HuH-7.5 (cell line): Measurements from ENCODE around the gene ARHGEF11.

Experiments
- DNase-seq: peaks from one replicate; pipeline ENCODE4 v3.0.0; 2011; ENCODE audit warnings: low spot score

The ARHGEF11 gene

GRCh38 chr1:156949127-156949526, 96.4 kb downstream of the ARHGEF11 start:
- no peak for DNase-seq

DNA sequence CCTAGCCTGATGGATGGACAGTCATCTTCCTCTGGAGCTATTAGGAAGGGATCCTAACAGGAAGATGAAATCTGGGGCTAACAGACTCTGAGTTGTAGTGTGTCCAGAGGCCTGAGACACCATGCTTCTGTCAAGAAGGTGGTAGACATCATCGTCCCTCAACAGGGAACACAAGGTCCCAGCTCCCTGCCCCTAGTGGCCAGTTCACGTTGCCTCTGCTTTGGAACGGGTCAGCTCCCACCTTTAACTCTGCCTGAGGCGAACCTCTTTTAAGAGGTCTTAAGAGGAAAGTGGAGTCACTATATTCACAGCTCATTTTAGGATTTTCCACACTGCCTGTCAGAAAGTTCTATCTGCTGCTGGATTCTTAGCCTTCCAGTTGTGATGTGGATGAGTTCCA, 96.8 kb downstream of the ARHGEF11 start:
- DNase-seq = no peak

DNA sequence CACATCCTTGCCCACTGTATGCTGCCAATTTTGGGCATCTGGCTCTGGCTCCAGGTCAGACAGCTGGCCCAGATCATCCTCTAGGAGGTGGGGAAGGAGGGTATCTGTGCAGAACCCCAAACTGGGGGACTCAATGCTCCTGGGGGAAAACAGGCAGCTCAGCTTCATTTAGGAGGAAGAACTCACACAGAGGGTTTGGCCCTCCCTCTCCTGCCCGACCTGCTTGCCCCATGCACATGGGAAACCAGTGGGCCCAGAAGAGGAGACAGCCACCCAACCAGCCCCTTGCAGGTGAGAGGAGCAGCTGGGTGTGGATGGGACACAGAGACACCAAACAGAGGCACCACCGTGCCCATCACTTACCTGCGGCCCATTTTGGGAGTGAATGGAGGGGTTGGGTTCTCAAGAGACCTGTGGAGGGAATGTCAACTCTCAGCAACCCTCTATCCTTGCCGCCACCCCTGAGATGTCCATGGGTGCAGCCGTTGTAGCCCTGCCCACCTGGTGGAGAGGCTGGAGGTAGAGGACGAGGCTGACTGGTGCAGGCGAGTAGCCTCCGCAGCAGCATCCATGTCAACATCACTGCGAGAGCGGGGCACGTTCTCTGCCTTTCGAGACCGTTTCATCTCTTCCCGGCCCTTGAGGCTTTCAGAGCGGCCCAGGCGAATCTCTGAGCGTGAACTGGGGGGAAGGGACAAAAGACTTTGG, 97.6 kb downstream of the ARHGEF11 start:
- DNase-seq = no peak

- no peak for DNase-seq
Measured at GRCh38 chr1:156947127-156947526, 98.4 kb downstream of the ARHGEF11 start.

GRCh38 chr1:156945881-156946661, 99.5 kb downstream of the ARHGEF11 start:
- DNase-seq = no peak

GRCh38 chr1:156944848-156945247, 100.7 kb downstream of the ARHGEF11 start:
- DNase-seq = no peak

GRCh38 chr1:156944268-156944667, 101.3 kb downstream of the ARHGEF11 start:
- no peak for DNase-seq

DNA sequence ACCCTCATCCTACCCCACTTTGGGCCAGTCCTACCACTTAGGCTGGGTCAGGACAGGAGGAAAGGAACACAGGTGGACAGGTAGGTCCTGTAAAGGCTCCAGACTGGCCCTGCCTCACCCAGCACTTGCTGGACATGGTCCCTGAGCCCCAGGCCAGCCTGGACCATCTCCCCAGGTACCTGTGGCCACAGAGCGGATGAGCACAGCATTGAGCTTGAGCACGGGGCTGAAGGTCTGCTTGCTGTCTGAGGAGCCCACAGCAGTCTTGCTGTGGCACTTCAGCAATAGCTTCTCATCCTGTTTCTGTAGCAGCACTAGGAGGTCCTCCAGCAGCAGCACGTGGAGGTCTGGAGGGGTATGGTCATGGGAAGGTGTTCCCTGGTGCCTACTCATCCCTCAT, 101.8 kb downstream of the ARHGEF11 start:
- DNase-seq = no peak

DNA sequence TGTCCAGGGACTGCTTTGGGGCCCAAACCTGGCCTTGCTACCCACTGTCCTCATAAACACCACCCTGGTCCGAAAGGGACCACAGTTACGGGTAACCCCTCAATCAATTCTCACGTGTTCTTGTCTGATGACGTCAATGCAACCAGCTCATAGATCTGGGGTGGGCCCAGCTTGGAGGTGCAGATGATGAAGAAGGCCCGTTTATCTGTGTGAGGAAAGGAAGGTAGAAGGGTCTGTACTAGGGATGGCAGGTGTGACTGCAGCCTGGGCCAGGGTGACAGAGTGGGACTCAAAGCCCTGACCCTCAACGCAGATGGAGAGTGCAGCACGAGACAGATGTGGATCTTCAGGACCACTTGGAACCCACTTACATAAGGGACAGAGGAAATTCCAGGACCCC, 103.0 kb downstream of the ARHGEF11 start:
- no peak for DNase-seq

DNA sequence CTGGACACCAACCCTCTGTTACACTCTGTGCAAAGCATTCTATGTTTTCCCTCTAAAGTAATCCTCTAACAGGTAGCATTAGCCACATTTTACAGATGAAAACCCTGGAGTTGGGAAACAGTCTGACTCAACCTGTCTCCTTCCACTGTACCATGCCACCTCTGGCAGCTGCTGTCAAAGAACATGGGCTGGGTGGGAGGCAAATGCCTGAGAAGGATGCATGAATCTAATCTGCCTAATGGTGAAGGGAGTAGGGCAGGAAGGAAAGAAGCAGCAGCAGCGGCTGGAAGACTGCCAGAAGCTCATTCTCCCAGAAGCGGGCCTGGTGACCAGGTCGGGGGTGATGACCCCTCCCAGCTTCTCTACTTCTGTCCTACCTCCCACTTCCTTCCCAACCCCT, 103.4 kb downstream of the ARHGEF11 start:
- no peak for DNase-seq

- DNase-seq = no peak
Measured at GRCh38 chr1:156941675-156942074, 103.9 kb downstream of the ARHGEF11 start.

GRCh38 chr1:156939786-156940334, 105.7 kb downstream of the ARHGEF11 start:
- no peak for DNase-seq

DNA sequence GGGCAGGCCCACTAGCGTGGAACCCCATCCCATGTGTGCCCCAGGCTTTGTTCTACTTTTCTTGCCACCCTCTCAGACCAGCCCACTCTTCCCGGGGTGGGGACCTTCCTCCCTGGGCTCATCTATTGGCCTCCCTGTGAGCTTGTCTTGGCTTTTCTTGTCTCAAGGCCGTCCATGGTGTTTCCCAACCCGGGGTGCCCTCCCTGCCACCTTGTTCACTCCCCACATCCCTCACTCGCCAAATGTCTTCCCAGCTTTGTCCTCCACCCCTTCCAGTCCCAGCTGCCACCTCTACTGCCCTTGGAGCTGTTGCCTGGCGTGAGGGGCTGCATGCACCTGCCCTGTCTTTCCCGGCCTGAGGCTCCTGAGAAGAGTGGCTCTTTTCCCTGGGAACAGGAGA, 106.7 kb downstream of the ARHGEF11 start:
- DNase-seq = no peak

- DNase-seq = no peak
Measured at GRCh38 chr1:156937883-156938282, 107.7 kb downstream of the ARHGEF11 start.

DNA sequence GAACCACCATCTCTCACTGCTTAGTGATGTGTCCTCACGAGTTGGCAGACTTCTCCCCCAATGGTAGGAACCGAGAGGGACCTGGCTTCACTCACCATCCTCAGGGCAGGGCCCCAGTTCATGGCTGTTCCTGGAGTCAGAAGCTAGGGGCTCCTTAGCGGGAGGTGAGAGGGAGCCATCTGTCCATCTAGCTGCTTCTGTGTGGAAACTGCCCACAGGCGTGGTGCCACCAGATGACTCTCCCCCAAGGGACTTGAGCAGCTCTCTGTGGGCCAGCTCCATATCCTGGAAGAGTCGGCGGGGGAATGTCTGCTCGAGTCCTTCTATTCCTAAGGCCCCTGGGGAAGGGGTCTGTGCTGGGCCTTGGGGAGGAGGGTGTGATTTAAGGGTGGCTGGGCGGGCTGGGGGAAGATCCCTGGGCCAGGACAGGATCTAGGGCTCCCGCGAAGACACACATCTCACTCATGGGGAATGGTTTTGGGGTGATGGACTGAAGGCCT, 108.8 kb downstream of the ARHGEF11 start:
- no peak for DNase-seq

- DNase-seq = no peak
Measured at GRCh38 chr1:156936191-156936590, 109.4 kb downstream of the ARHGEF11 start.

DNA sequence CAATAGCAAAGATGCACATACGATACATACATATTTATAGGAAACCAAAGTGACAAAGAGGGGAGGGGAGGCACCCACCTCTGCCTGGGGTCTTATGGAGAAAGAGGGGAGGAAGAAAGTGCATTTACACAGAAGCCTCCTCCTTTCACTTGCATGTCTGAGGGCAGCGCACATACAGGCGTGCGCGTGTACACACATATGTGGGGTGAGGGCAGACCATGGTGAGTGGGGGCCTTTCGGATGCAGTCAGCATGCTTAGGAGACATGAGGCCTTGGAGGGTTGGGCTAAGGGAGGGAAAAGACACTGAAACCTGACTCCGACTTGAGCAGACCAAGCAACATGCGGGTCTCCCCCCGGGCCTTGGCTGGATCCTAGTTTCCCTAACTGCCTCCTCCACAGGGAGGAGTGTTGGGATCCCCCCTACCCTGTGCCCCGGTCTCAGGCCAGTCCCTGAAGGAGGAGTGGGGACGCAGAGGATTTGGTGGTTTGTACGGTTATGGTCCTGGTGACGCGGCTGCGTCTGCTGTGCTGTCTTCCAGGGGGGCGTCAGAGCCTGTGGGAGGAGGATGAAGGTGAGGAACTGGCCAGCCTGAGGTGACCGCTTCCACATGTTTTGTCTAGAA, 109.9 kb downstream of the ARHGEF11 start:
- no peak for DNase-seq

DNA sequence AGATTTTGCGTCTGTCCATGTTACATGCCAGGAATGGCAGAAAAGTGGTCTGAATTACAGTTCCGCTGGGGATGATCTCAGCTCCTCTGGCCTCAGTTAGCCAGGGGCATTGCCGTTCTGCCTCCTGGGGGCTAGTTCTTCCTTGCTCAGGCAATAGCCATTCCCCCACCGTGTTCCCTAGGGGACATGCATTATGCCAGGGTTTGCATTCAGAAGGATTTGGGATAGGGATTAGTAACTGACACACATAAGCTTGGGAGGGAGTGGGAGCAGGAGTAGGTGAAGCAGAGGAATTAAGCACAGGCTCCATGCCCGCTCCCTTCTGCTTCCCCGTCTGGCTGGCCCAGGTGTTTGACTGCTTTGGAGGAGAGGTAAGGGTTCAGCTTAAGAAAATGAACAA, 112.4 kb downstream of the ARHGEF11 start:
- DNase-seq = no peak

DNA sequence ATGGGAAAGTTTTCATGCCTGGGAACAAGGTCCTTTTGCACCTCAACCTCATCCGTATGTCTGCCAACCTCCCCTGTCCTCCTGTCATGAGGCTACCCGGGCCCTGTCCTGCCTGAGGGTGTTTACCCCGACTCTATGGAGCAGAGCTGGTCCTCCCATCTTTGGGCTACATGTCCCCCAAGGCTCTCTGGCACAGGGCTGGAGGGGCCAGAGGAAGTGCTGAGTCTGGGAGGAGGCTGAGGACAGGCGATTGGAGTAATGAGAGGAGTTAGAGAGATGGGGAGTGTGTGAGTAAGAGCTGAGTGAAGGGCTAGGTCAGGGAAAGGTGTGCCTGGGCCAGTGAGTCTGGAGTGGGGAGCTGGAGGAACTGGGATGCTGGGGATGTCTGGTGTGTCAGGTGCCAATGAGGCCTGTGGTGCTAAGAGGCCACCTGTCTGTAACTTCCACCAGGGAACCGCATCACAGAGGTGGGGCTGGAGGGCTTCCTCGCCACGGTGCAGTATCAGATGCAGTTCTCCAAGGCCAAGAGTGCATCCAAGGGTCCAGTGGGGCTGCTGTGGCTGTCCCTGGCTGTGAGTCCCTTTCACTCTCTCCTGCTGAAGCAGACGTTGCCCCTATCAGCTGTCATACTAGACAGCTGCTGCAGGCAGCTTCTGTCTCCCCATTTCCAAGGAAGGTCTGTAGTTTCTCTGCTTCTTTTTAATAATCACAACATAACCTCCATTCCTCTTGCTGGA, 113.4 kb downstream of the ARHGEF11 start:
- no peak for DNase-seq

DNA sequence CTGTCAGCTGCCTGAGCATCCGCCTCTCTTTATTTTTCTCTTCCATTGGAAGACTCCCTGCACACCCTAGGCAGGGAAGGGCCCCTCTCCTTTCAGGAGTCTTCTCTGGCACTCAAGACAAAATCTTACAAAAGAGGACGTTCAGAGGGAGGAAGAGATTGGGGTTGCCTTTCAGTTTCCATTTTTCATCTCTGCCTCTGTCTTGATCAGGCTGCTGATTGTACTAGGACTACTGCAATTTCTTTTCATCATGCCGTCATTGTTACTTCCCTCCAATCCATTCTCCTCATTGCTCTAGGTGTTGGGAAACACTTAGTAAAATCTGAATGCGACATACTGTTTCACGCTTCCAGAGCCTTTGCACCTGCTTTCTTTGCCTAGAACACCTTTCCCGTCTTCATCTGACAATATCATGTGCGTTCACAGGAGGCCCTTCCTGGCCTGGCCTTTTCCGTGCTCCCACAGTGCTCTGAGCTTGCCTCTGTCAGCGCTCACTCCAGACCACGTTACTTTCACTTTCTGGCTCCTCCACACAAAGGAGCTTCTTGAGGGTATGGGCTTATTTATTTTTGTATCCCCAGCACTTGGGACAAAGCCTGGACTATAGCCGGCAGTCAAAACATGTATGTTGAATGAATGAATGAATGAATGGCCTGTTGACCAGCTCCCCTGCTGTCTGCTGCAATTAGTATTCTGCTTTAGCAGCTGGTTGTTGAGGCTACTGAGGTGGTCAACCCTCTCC, 114.2 kb downstream of the ARHGEF11 start:
- no peak for DNase-seq

GRCh38 chr1:156930483-156930882, 115.1 kb downstream of the ARHGEF11 start:
- no peak for DNase-seq
